NCI-H1417 (cell line): ENCODE results near the gene TCF7L2.

Experiments
- DNase-seq, 3 experiments: peaks; one replicate each; lab custom pipeline; 2025; lab: John Stamatoyannopoulos, UW

TCF7L2 gene

DNA sequence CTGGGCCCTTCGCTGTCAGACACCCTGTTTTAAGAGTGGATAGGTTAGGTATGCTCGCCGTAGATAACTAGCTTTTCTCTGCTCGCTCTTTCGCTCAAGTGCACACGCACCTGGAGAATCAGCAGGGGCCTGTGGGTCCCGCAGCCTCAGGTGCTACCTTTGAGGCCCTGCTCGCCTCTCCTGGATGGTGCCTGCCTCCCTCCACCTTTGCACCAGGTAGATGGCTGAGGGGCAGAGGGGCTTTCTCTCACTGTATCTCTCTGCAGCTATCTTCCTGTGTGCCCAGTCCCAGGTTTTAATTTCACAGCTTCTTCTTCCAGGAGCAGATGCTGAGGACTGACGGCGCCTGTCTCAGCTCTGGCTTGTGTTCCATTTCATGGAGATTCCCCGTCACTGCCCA, 227.9 kb downstream of the TCF7L2 start:
- DNase-seq: no peak

DNA sequence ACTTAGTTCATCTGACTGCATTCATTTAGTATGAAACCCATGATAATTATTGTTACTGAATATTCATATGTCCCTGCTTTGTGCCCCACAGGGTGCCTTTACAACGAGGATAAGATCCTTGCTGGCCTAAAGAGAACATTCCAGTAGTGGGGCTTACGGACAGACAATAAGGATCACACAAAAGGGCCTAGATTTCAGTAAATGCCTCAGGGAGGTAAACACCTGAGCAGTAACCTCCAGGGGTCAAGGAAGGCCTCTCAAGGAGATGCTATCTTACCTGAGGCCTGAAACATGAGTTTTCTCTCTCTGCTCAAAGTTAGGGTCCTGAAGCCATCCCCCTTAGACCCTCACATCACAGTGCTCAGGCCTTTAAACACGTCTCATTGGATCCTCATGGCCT, 228.7 kb downstream of the TCF7L2 start:
- DNase-seq: no peak

DNA sequence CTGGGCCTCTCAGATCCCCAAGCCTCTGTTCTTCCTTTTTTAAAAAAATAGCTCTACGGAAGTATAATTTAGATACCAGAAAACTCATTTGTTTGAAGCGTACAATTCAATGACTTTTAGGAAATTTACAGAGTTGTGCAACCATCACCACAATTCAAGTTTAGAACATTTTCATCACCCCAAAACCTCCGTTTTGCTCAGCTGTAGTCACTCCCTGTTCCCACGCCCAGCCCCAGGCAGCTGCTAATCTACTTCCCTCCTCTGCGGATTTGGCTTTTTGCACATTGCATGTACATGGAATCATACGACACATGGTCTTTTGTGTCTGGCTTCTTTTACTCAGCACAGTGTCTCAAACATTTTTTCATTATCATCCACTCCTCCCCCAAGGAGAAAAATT, 229.2 kb downstream of the TCF7L2 start:
- no peak for DNase-seq

DNA sequence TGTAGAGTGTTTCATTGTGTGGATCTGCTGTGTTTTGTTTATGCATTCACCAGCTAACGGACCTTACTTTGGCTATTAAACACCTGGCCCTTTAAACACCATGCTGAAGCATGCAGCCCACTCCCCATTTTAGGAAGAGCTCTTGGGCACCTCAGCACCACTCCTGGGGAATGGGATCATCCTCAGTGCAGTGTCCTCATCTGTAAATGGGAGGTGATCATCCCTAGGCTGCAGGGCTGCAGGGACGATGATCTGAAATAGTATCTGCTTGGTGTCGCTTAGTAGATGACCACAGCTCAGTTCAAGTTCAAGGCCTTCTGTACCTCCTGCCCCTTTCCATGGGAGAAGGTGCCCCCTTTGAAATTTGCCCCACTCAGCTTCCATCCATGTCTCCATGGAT, 229.9 kb downstream of the TCF7L2 start:
- DNase-seq: no peak

DNA sequence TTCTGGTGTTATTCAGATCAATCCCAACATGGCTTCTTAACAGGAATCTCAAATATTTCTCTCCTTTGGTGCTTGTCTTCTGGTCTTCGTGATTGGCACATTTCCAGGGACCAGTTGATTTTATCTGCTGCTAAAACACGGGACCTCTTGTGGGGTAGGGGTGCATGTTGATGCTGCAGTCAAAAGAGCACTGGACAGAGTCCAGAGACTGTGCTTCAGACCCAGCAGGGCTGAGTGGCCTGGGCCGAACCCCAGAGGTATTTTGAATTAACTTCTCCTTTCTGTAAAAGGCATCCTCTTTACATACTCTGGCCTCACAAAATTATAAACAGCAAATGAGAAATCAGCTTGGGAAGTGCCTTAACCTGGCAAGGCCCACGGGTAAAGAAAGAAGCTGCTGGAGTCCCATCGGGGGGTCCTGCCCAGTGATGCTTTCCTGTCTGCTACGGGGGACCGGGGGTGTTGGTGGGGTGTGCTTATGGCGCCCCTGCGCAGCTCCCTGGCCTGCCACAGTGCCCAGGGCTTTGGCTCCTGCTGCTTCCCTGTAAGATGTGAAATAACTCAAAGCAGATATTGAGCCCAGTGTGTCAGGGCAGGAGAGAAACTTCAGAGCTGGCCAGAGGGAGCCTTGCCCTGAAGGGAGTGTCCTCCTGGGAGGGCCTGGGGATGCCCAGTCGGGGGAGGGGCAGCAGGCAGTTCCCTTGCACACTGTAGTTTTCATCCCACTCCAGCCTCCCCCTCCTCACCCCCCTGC, 230.5 kb downstream of the TCF7L2 start:
- no peak for DNase-seq

DNA sequence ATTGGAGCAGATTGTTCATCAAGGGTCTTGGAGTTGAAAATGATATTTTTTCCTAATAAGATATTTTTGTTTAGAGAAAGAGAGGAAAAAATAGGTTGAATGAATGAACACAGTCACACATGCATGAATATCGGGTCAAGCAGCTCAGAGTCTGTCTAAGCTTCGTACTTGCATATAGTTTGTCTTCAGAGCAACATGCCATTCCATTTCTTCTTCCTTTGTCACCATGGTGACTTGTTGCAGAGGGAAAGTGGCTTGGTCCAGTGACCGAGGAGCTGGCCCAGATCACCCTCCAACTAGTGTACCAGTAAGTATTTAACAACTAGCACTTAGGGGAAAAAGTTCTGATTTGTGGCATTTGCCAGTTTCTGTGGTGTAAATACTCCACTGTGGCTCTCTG, 232.1 kb downstream of the TCF7L2 start:
- no peak for DNase-seq

DNA sequence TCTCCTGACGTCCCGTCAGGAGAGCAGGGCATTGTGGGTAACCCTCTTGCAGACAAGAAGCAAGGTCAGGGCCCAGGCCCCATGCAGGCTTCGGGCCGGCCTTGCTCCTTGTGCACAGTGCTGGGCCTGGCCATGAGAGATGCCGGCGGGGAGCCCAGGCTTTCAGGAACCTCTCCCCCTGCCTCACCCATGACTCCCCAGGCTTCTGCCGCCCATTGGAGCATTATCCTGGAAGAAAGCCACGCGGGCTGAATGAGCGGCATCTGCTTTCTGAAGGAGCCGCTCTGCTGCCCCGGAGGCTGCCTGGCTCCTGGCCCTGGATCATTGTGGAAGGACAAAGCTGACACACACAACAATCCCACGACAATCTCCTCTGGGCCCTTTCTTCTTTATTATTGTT, 233.5 kb downstream of the TCF7L2 start:
- DNase-seq: no peak

DNA sequence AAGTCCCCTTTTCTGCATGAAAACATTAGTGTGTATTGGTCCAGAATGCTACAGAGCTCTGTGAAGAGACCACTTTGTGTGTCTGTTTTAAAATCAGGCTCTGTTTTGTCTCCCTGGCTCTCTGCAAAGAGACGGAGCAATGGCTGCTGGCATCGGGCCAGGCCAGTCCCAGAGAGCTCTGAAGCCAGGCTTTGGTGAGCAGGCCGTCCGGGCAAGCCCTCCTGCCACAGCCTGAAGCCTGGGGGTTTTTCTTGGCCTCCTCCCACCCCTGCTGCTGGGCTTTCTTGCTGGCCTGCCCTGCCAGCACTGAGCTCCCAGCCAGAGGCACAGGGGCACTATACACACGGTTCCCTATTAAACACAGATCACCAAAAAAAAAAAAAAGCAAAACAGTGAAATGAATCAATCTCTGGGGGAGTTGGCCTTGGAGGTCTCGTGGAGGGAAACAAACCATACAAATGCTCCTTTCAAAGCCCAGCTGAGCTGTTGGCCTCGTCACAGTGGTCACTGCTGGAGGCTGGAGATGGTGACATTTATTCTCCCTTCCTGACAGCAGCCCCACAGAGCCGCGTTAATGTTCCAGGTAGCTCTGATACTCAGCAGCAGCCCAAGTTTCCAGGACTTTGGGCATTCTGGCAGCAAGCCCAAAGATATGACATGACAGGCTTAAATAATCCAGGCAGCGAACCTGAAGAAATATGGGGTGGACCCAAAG, 237.2 kb downstream of the TCF7L2 start:
- DNase-seq: no peak

DNA sequence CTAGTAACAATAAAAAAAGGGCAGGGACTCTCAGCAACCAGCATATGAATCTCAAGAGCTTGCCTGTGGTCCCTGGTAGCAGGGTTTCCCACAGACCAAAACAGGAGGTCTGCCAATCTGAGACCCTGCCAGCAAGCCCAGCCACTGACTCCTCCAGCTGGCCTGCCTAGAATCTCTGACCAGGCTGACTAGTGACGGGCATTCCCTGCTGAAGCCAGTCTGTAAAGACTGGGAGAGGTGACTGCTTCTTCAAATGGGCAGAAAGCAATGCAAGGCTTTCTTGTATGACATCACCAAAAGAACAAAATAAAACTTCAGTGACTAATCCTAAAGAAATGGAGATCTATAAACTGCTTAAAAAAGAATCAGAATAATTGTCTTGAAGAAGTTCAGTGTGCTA, 249.4 kb downstream of the TCF7L2 start:
- no peak for DNase-seq

DNA sequence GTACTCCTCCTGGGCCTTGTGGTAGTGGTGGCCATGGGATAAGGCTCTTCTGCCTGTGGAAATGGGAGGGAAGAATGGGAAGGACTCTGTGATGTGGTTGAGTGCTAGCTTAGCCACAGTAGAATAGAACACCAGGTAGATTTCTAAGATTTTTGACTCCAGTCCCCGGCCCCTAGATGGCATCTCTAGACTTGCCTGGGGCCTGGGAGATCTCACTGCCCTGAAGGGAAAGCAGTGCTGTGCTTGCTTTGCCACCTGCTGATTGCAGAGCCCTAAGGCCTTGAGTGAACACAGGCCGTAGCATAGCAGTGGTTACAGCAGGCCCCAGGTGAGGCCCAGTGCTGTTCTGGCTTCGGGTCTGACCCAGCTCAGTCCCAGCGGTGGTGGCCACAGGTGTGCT, 252.0 kb downstream of the TCF7L2 start:
- DNase-seq: no peak

DNA sequence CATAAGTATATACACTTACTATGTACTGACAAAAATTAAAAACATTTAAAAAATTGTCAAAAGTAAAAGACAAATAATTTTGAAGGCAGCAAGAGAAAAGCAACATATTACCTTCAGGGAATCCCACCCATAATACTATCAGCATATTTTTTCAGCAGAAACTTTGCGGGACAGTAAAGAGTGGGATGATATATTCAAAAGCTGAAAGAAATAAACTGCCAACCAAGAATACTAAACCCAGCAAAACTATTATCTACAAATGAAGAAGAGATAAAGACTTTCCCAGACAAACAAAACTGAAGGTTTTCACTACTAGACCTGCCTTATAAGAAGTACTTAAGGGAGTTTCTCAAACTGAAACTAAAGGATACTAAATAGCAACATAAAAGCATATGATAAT, 257.9 kb downstream of the TCF7L2 start:
- no peak for DNase-seq

DNA sequence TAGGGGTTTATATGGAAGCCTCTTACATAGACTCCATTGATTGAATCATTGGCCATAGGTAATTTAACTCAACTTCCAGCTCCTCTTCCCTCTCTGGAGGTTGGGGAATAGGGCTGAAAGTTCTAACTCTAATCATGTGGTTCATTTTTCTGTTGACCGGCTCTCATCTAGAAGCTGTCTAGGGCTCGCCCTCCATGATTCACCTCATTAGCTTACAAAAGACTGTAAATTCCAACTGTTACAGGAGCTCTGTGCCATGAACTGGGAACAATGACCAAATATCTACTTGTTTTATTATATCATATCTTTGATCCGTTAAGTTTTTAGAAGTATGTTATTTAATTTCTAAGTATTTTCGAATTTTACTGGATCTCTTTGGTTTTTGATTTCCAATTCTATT, 263.0 kb downstream of the TCF7L2 start:
- DNase-seq: no peak

DNA sequence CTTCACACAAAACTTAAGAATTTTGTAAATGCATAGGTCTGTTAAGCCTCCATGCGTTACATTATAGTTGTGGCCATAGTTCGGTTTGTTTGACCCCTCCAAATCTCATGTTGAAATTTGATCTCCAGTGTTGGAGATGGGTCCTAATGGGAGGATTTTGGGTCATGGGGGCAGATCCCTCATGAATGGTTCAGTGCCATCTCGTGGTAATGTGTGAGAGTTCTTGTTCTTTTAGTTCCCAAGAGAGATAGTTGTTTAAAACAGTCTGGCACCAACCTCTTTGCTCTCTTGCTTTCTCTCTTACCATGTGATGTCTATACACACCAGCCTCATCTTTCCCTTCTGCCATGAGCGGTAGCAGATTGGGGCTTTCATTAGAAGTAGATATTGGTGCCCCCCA, 264.3 kb downstream of the TCF7L2 start:
- no peak for DNase-seq

DNA sequence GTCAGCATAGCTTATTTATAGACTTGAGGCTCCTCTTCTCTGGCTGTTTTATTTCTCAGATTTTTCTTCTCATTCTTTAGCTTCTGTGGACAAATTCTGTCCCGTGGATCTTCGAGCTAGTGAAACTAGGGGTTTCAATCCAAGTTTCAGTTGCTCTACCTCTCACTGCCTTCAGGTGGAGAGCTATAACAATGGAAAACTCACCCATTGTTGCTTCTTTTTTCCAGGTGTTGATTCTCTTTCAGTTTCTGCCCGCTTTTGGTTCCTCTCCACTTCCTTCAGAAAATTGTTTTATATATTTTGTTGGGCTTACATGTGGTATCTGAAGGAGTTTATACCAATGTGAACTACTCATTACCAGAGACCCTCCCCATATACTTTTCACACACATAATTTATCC, 266.1 kb downstream of the TCF7L2 start:
- peak in 1 of 3 experiments; percentile 19 for DNase-seq
